ENCODE data around the gene CHD9NB.

The CHD9NB gene

GRCh38 chr16:53029971-53030370, 22.7 kb downstream of the CHD9NB start:
- DNase-seq (ENCODE audit: low spot score), result no peak

DNA sequence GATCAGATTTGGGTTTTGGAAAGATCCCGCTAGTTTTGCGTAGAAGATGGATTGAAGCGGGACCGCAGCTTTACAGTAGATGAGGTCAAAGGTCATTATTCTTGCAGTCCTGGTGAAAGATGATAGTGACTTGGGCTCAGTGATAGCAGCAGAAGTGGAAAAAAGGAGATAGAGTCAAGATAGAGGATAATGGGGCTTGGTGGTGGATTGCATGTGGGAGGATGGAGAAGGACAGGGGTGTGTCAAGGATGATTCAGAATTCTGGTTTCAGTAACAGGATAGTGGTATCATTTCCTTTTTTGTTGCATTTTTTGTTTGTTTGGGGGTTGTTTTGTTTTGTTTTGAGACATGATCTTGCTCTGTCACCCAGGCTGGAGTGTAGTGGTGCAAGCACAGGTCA, 28.7 kb downstream of the CHD9NB start:
- no peak for DNase-seq (ENCODE audit: low spot score)

- DNase-seq (ENCODE audit: low spot score), result no peak
These were observed 30.3 kb downstream of the CHD9NB start for GRCh38 chr16:53022374-53022773.

DNA sequence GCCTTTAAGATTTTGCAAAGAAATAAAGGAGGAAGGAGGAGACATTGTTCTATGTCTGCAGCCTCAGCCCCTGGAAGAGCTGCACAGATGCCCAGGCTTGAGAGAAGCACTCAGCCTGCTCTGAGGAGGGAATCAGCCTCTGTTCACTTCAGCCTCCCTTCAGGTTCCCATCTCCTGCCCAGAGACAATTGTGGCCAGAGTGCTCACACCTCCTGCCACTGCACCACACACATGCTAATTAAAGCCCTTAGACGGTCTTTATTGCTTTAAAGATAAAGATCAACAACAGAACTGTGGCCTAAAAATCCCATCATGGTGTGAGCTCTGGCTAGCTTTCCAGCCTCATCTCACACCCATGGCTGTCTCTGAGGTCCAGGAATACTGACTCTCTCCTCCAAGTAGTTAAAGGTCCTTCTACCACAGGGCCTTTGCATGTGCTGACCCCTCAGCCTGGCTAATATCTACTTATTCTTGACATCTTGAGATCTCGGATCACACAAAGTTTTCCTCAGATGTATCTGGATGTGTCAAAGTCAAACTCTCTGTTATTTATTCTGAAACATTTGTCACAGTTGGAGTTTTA, 33.8 kb downstream of the CHD9NB start:
- no peak for DNase-seq (ENCODE audit: low spot score)

- no peak for DNase-seq (ENCODE audit: low spot score)
These were observed 38.4 kb downstream of the CHD9NB start for GRCh38 chr16:53014287-53014686.

DNA sequence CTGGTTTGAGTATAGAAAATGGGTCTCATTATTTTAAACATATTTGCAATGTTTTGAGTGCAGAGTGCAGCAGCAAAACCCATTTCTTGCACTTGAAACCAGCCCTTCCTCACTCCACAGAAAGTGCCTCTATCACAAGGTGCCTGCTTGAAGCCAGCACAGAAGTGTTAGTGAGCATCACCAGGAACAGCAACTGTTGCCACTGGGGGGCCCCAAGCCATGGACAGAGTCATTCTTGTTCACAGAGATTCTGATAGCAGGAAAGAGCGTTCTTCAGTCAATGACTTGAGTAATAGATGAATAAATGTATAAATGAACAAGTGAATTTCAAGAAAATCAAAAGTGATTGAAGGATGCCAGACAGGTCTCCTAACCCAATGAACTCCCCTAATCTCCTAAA, 45.6 kb downstream of the CHD9NB start:
- DNase-seq (ENCODE audit: low spot score), result no peak

DNA sequence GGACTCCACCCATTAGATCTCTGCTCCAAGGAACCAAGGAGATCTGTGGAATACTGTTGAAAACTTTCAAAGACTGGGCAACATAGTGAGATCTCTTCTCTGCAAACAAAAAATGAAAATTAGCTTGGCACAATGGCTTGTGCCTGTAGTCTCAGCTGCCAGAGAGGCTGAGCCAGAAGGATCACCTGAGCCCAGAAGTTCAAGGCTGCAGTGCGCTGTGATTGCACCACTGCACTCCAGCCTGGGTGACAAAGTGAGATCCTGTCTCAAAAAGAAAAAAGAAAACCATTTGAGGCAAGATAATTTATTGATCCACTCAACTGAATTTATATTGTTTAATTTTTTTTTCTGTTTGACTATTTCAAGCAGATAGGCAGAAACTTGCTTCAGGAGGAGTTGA, 54.8 kb downstream of the CHD9NB start:
- no peak for DNase-seq (ENCODE audit: low spot score)

DNA sequence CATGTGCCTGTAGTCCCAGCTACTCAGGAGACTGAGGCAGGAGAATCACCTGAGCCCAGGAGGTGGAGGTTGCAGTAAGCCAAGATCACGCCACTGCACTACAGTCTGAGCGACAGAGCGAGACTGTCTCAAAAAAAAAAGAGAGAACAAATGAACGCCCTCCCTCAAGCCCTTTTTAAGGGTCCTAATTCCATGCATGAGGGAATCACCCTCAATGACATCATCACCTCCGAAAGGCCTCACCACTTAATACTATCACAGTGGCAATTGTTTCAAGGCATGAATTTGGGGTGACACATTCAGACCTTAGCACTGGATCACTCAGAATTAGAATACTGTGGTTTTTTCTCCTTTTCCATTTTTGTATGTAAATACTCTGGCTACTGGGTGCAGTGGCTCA, 57.8 kb downstream of the CHD9NB start:
- DNase-seq (ENCODE audit: low spot score), result no peak

DNA sequence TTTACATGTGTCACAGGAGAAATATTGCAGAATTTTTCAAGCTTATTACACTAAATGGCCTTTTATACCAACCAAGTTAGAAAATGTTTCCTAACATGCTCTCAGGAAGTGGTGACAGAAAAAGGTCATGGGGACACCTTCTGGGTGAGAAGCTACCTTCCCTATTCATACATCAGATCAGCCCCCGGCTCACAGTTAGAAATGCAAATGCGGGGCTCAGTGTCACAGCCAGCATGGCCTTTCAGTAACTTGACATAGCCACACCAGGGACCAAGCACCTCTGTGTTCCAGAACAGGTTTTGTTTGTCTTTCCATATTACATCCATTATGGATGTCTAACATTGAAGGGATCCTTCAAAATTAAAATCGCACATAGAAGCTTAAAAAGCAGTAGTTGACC, 59.5 kb downstream of the CHD9NB start:
- no peak for DNase-seq (ENCODE audit: low spot score)

GRCh38 chr16:52991572-52991971, 61.1 kb downstream of the CHD9NB start:
- no peak for DNase-seq (ENCODE audit: low spot score)

Measured in CD4-positive, alpha-beta T cell treated with Interleukin-6 at 100 ng/mL for 8 hours (primary cell).